Esophagus muscularis mucosa (tissue), 4 donors: ENCODE measurements around the gene RNF224. TPM values are rescaled to one million over a fixed set of nuclear protein-coding genes. Genes with fewer than 3 reads are reported as not detected.
A peak's percentile ranks its signal among the peaks of the same experiment; 100 is the strongest.

Experiments used
- DNase-seq: peaks from one replicate; pipeline ENCODE4 v3.0.0-alpha.2; 2017; ENCODE audit errors: extremely low spot score
- H3K27ac ChIP-seq, 4 donors: fragments of 200-600 bp; sonication (generic); replicated peaks in 1 of 4; 1 replicate in 3 of 4; 2 replicates in 1 of 4; pipeline ENCODE4 v1.5.1; 2016 to 2019; ENCODE audit warnings: mild to moderate bottlenecking in 1 of 4
- H3K27me3 ChIP-seq, 4 donors: fragments of 200-600 bp; sonication (generic); one replicate each; pipeline versions ENCODE4 v1.5.1 to v1.6.0; 2016 to 2019
- H3K36me3 ChIP-seq, 4 donors: fragments of 200-600 bp; sonication (generic); one replicate each; pipeline ENCODE4 v1.5.1; 2016 to 2019
- H3K4me1 ChIP-seq, 4 donors: fragments of 200-600 bp; sonication (generic); one replicate each; pipeline ENCODE4 v1.5.1; 2016 to 2019
- H3K4me3 ChIP-seq, 4 donors: fragments of 200-600 bp; sonication (generic); 1 replicate in 2 of 4; 2 replicates in 2 of 4; pipeline ENCODE4 v1.5.1; 2016 to 2019; ENCODE audit warnings: mild to moderate bottlenecking in 4 of 4, moderate library complexity in 1 of 4
- H3K9me3 ChIP-seq, 4 donors: fragments of 200-600 bp; sonication (generic); 1 replicate in 3 of 4; 2 replicates in 1 of 4; pipeline ENCODE4 v1.5.1; 2016 to 2019
- EP300 ChIP-seq: sonication (generic); formaldehyde crosslinking; IDR thresholded peaks from one replicate; pipeline ENCODE4 v1.6.1; 2017; ENCODE audit warnings: antibody characterized with exemption
- POLR2A ChIP-seq: fragments of 450-650 bp; IDR thresholded peaks from one replicate; pipeline ENCODE4 v1.6.1; 2017; ENCODE audit warnings: antibody characterized with exemption, moderate library complexity, mild to moderate bottlenecking, low read depth
- POLR2AphosphoS5 ChIP-seq, 2 donors: sonication (generic); formaldehyde crosslinking; IDR thresholded peaks; one replicate each; pipeline ENCODE4 v1.6.1; 2017; ENCODE audit warnings: antibody characterized with exemption in 2 of 2
- WGBS: methylation state at CpG from one replicate; pipeline ENCODE4 v1.1.5; 2018; 5-methylcytosine and 5-hydroxymethylcytosine counted together
- intact Hi-C: fragments of 100-400 bp; cut with DNase I; formaldehyde crosslinking; loops from one replicate; pipeline ENCODE4 v1.15.1; 2023
- total RNA-seq, 4 donors: library from RNA; depleted of rRNA; stranded (reverse); fragments of >200 nt; gene quantifications; one replicate each; pipeline versions ENCODE4 v1.1.0 to v1.2.1, GENCODE V29; 2016
- TF ChIP-seq, protein P1 (sequence below), 3 experiments: fragments of 200-600 bp in 2 of 3; fragments of 450-650 bp in 1 of 3; sonication (generic) in 2 of 3; IDR thresholded peaks; one replicate each; pipeline ENCODE4 v1.5.1; 2017 to 2019; ENCODE audit warnings: antibody characterized with exemption in 3 of 3, mild to moderate bottlenecking in 2 of 3, moderate library complexity in 1 of 3

Gene RNF224
- total RNA-seq, 4 donors from 2014 or later: not detected

GRCh38 chr9:137214620-137215019, 12.7 kb upstream of the RNF224 start:
- TF ChIP-seq POLR2A: no peak
- intact Hi-C loops: no loop called here
- H3K4me3 ChIP-seq: no peak overlapping the region
- WGBS: 93% methylated on average over 19 of the region's 19 CpGs
- peaks cover 4 to 20% (median 13%) of the 10 kb centered on the region in 4 donors for H3K4me1 ChIP-seq
- no peaks in the 10 kb centered on the region for H3K27me3 ChIP-seq
- DNase-seq: no peak
- no peak overlapping the region for H3K27ac ChIP-seq
- H3K36me3 ChIP-seq: peaks cover 0 to 44% (median 15%) of the 10 kb centered on the region in 4 donors
- no peaks in the 10 kb centered on the region for H3K9me3 ChIP-seq

GRCh38 chr9:137215196-137215986, 11.9 kb upstream of the RNF224 start:
- no peaks in the 10 kb centered on the region for H3K27me3 ChIP-seq
- H3K9me3 ChIP-seq: no peaks in the 10 kb centered on the region
- WGBS: 88% methylated on average over 13 of the region's 22 CpGs
- TF ChIP-seq POLR2A (no peak), EP300 (no peak)
- TF ChIP-seq, protein P1, sequence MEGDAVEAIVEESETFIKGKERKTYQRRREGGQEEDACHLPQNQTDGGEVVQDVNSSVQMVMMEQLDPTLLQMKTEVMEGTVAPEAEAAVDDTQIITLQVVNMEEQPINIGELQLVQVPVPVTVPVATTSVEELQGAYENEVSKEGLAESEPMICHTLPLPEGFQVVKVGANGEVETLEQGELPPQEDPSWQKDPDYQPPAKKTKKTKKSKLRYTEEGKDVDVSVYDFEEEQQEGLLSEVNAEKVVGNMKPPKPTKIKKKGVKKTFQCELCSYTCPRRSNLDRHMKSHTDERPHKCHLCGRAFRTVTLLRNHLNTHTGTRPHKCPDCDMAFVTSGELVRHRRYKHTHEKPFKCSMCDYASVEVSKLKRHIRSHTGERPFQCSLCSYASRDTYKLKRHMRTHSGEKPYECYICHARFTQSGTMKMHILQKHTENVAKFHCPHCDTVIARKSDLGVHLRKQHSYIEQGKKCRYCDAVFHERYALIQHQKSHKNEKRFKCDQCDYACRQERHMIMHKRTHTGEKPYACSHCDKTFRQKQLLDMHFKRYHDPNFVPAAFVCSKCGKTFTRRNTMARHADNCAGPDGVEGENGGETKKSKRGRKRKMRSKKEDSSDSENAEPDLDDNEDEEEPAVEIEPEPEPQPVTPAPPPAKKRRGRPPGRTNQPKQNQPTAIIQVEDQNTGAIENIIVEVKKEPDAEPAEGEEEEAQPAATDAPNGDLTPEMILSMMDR (IDR thresholded peaks at IDR 0.05): no peak
- peaks cover 4 to 20% (median 13%) of the 10 kb centered on the region in 4 donors for H3K4me1 ChIP-seq
- no peak for DNase-seq
- intact Hi-C loops: no loop called here
- no peak overlapping the region for H3K27ac ChIP-seq
- H3K4me3 ChIP-seq: no peak overlapping the region
- peaks cover 0 to 37% (median 13%) of the 10 kb centered on the region in 4 donors for H3K36me3 ChIP-seq

DNA sequence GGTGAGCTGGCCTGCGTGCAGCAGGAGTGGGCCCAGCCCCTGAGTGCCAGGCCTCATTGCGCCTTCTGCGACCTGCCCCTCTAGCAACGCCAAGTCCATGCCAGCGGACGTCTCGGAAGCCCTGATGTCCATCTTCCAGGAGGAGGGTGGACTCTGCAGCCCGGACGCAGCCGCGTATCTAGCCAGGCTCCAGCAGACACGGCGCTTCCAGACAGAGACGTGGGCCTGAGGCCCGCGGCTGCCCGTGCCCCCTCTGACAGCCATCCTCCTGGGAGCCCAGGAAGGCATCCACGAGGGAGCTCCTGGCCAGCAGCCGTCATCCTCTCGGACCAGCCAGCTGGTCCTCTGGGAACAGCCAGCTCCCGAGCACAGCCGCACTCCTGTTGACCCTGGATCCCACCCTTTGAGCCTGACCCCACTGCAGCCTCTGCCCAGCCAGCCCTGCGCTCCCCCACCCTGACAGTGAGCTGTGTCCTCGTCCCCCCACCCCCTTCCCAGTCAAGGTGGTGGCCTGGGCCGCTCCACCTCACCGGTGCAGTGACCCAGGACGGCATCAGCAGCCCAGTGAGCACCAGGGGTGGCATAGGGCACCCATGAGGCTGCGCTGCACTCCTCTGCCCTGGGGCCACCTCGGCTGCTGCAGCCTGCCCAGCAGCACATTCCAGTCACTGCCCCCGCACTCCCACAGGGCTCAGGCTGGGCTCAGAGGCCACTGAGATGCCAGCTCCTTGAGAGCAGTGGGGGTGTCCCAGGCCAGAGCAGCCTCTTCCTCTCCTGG, 10.9 kb upstream of the RNF224 start:
- WGBS: 90% methylated on average over 4 of the region's 30 CpGs
- H3K27ac ChIP-seq: no peak overlapping the region
- intact Hi-C loops: no loop called here

GRCh38 chr9:137217276-137218211, 9.8 kb upstream of the RNF224 start:
- Histone ChIP-seq H3K27me3 (no peaks in the 10 kb centered on the region), H3K27ac (no peak overlapping the region), H3K36me3 (peaks cover 0 to 26% (median 13%) of the 10 kb centered on the region in 4 donors), H3K4me3 (peak overlapping the region in 2 of 4 donors; percentile 22 to 45), H3K9me3 (no peaks in the 10 kb centered on the region), H3K4me1 (peaks cover 18 to 38% (median 23%) of the 10 kb centered on the region in 4 donors)
- intact Hi-C loops: no loop called here
- WGBS: 54% methylated on average over 16 of the region's 36 CpGs
- no peak for DNase-seq
- TF ChIP-seq EP300 (no peak), POLR2A (no peak), POLR2AphosphoS5 (IDR thresholded peaks at IDR 0.05) (no peak)
- TF ChIP-seq, protein P1 (IDR thresholded peaks at IDR 0.05): no peak

More for the DNA sequence above, 10.9 kb upstream of the RNF224 start:
- Histone ChIP-seq H3K4me3 (no peak overlapping the region), H3K4me1 (peaks cover 9 to 30% (median 17%) of the 10 kb centered on the region in 4 donors), H3K36me3 (peaks cover 0 to 27% (median 13%) of the 10 kb centered on the region in 4 donors), H3K27me3 (no peaks in the 10 kb centered on the region), H3K9me3 (no peaks in the 10 kb centered on the region)
- TF ChIP-seq, protein P1 (IDR thresholded peaks at IDR 0.05): no peak
- TF ChIP-seq POLR2A (no peak), POLR2AphosphoS5 (IDR thresholded peaks at IDR 0.05) (no peak), EP300 (no peak)
- DNase-seq: no peak
